ENCODE data around the gene MAP3K8. TPM values are rescaled to one million over a fixed set of nuclear protein-coding genes. Genes with fewer than 3 reads are reported as not detected.

Gene MAP3K8
- total and polyA plus RNA-seq, 11 donors = 3.6 to 39.0 (median 5.8) TPM

GRCh38 chr10:30438021-30438850 is 4.3 kb downstream of the MAP3K8 start:
- intact Hi-C loops (cut with DNase I) = no loop called here
- TF ChIP-seq, protein P1, sequence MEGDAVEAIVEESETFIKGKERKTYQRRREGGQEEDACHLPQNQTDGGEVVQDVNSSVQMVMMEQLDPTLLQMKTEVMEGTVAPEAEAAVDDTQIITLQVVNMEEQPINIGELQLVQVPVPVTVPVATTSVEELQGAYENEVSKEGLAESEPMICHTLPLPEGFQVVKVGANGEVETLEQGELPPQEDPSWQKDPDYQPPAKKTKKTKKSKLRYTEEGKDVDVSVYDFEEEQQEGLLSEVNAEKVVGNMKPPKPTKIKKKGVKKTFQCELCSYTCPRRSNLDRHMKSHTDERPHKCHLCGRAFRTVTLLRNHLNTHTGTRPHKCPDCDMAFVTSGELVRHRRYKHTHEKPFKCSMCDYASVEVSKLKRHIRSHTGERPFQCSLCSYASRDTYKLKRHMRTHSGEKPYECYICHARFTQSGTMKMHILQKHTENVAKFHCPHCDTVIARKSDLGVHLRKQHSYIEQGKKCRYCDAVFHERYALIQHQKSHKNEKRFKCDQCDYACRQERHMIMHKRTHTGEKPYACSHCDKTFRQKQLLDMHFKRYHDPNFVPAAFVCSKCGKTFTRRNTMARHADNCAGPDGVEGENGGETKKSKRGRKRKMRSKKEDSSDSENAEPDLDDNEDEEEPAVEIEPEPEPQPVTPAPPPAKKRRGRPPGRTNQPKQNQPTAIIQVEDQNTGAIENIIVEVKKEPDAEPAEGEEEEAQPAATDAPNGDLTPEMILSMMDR (IDR thresholded peaks at IDR 0.05) = no peak
- TF ChIP-seq POLR2A (IDR thresholded peaks at IDR 0.05) = no peak
- Histone ChIP-seq H3K4me3 (peak overlapping the region in 9 of 12 donors; percentile 77 to 97 (median 91)), H3K36me3 (peaks cover 0 to 66% (median 36%) of the 10 kb centered on the region in 9 donors), H3K4me1 (peaks cover 0 to 80% (median 33%) of the 10 kb centered on the region in 12 donors), H3K27ac (peak overlapping the region in 9 of 12 donors; percentile 11 to 99 (median 37)), H3K9me3 (no peaks in the 10 kb centered on the region), H3K27me3 (no peaks in the 10 kb centered on the region)
- 43 to 51% (median 48%) methylated on average over 5 of the region's 5 CpGs for WGBS, 4 donors
- ATAC-seq = no peak
- no peak for DNase-seq

- 90 to 94% (median 92%) methylated on average over 3 of the region's 3 CpGs for WGBS, 4 donors
- Histone ChIP-seq H3K4me1 (peaks cover 1 to 97% (median 40%) of the 10 kb centered on the region in 12 donors), H3K27ac (peak overlapping the region in 1 of 12 donors; percentile 98), H3K9me3 (no peaks in the 10 kb centered on the region), H3K4me3 (peak overlapping the region in 1 of 12 donors; percentile 91), H3K27me3 (no peaks in the 10 kb centered on the region), H3K36me3 (peaks cover 0 to 83% (median 39%) of the 10 kb centered on the region in 9 donors)
- ATAC-seq = no peak
- intact Hi-C loops (cut with DNase I) = no loop called here
- no peak for DNase-seq
- TF ChIP-seq, protein P1 (IDR thresholded peaks at IDR 0.05) = no peak
- TF ChIP-seq POLR2A (IDR thresholded peaks at IDR 0.05) = no peak
Measured at GRCh38 chr10:30439931-30440330, 5.9 kb downstream of the MAP3K8 start.

DNA sequence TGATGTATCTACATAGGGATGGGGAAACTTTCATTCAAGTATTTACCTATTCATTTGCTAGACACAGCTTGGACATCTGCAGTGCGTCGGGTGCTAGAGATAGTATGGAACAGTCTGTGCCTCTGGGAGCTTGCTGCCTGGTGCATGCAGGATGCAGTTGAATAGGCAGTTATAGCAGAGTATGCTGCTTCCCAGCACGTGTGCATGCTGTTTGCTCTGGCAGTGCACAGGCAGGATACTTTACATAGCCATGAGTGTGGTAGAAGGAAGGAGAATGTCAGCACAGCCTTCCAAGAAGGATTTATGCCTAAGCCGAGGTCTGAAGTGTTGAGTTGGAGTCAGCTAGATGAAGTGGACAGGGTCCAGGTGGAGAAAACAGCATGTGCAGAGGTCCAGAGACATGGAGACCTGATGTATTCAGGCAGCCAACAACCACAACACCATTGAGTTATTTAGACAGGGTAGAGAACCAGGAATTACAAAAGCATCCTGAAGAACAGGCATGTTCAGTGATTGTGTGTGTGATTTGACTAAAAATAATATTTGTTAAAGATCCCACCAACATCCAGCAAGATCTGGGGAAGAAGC is 8.1 kb downstream of the MAP3K8 start:
- peak in 1 of 4 donors; percentile 27 for ATAC-seq
- Histone ChIP-seq H3K27ac (peak overlapping the region in 1 of 12 donors; percentile 32), H3K36me3 (peaks cover 0 to 99% (median 52%) of the 10 kb centered on the region in 9 donors), H3K4me1 (peaks cover 11 to 100% (median 44%) of the 10 kb centered on the region in 12 donors), H3K4me3 (no peak overlapping the region), H3K27me3 (no peaks in the 10 kb centered on the region), H3K9me3 (no peaks in the 10 kb centered on the region)
- no peak for DNase-seq
- TF ChIP-seq, protein P1 (IDR thresholded peaks at IDR 0.05) = no peak
- TF ChIP-seq POLR2A (IDR thresholded peaks at IDR 0.05) = no peak
- WGBS, 4 donors = 59 to 77% (median 68%) methylated on average over 4 of the region's 4 CpGs
- intact Hi-C loops (cut with DNase I) = no loop called here

DNA sequence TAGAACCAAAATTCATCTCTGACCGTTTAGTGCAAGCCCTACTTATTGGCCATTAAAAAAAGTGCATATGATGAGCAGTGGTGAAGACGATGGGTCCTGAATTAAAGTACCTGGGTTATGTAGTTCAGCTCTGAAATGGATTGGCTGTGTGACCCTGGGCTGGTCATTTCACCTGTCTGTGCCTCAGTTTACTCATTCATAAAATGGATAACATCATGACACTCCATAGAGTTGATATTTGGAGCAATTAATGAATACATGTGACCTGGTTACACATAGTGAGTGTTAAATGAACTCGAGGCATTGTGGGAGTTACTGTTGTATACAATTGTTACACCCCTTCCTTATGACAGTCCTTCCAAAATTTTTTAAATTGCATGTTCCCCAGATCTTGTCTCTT is 9.1 kb downstream of the MAP3K8 start:
- peaks cover 6 to 99% (median 37%) of the 10 kb centered on the region in 12 donors for H3K4me1 ChIP-seq
- intact Hi-C loops (cut with DNase I) = no loop called here
- peaks cover 0 to 99% (median 61%) of the 10 kb centered on the region in 9 donors for H3K36me3 ChIP-seq
- no peaks in the 10 kb centered on the region for H3K27me3 ChIP-seq
- TF ChIP-seq, protein P1 (IDR thresholded peaks at IDR 0.05) = no peak
- no peak for TF ChIP-seq POLR2A (IDR thresholded peaks at IDR 0.05)
- no peak for ATAC-seq
- H3K27ac ChIP-seq = peak overlapping the region in 2 of 12 donors; percentile 32 to 56
- no peak overlapping the region for H3K4me3 ChIP-seq
- 82 to 92% (median 89%) methylated on average over 3 of the region's 3 CpGs for WGBS, 4 donors
- H3K9me3 ChIP-seq = no peaks in the 10 kb centered on the region
- DNase-seq = no peak
